DMS79 treated with DMSO at 0.1 percent for 48 hours (cell line): ENCODE results near the gene WDR11.

Experiments
- DNase-seq: peaks from one replicate; lab custom pipeline; 2025; lab: John Stamatoyannopoulos, UW

WDR11 gene, protein sequence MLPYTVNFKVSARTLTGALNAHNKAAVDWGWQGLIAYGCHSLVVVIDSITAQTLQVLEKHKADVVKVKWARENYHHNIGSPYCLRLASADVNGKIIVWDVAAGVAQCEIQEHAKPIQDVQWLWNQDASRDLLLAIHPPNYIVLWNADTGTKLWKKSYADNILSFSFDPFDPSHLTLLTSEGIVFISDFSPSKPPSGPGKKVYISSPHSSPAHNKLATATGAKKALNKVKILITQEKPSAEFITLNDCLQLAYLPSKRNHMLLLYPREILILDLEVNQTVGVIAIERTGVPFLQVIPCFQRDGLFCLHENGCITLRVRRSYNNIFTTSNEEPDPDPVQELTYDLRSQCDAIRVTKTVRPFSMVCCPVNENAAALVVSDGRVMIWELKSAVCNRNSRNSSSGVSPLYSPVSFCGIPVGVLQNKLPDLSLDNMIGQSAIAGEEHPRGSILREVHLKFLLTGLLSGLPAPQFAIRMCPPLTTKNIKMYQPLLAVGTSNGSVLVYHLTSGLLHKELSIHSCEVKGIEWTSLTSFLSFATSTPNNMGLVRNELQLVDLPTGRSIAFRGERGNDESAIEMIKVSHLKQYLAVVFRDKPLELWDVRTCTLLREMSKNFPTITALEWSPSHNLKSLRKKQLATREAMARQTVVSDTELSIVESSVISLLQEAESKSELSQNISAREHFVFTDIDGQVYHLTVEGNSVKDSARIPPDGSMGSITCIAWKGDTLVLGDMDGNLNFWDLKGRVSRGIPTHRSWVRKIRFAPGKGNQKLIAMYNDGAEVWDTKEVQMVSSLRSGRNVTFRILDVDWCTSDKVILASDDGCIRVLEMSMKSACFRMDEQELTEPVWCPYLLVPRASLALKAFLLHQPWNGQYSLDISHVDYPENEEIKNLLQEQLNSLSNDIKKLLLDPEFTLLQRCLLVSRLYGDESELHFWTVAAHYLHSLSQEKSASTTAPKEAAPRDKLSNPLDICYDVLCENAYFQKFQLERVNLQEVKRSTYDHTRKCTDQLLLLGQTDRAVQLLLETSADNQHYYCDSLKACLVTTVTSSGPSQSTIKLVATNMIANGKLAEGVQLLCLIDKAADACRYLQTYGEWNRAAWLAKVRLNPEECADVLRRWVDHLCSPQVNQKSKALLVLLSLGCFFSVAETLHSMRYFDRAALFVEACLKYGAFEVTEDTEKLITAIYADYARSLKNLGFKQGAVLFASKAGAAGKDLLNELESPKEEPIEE

DNA sequence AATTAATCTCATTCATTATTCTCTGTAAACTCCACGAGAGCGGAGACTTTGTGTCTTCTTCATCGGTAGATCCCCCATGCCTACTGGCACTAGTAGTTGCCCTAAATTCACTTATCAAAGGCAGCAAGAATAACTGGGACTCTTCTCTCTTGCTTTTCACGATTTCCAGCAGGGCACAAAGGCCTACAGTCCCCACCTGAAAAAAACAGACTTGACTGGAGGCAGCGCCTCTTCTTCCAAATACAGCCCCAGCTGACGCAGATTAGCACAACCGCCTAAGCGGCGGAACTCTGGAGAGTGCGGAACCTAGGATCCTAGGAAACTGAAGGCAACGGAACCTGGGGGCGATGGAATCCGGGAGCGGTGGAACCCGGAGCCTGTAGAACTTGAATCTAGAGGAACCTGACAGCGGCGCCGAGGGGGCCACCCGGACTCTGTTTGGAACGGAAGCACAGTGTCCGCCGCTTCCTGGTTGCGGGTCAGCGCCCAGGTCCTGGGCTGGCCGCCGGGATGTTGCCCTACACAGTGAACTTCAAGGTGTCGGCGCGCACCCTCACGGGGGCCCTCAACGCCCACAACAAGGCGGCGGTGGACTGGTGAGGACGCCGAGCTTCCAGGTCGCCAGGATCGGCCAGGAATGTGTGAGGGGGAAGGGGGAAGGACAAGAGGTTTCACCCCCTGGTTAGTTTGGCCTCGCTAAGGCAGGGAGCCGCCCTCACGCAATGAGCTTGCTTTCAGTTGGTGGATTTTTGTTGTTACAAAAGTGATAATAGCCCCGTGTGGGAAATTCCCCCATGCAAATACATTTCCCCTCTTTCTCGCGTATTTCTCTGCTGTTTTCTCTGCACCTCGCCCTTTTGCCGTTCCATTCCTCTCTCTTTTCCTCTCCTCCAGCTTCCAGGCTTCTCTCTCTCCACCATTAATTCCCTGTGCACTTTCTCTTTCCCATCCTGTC is at the start of gene WDR11:
WDR11 (plus strand) TSS at position 452 of the 955 bp plus-strand sequence; CDS start at position 511, 59 bp downstream.
- peak; percentile 68 for DNase-seq

DNA sequence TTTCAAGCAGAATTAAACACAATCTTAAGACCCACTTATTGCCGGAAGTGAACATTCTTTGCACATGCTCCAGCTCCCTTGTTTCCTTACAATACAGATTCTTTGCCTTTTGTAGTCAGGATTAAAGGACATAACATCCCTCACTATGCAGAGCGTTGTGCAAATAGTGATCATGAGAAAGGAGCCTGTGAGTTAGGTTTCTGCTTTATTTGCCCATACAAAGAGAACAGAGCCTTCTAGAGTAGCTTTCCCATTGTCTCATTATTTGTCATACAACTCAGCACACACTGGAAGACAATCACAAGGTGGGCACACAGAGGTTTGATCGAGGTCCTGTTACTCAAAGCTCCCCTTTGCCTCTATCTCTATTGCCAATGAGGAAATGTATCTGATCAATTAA is 48.2 kb upstream of the WDR11 start:
- no peak for DNase-seq

DNA sequence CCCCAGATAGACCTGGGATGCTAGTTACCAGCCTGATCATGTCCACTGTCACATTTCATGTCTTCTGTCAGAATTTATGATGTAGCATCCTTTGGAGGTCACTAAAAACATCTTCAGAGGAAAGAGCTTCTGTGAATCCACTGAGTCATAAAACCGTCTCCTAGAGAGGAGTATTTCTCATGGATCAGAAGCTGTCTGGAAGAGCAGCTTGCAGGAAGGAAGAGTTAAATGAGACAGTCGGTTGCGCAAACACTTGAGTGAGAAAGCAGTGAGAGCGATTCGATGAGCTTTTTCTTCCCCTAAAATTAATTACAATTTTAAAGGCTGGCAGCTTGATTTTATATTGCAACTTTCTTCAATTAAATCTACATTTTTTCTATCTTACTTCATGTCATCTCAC is 47.2 kb upstream of the WDR11 start:
- no peak for DNase-seq

DNA sequence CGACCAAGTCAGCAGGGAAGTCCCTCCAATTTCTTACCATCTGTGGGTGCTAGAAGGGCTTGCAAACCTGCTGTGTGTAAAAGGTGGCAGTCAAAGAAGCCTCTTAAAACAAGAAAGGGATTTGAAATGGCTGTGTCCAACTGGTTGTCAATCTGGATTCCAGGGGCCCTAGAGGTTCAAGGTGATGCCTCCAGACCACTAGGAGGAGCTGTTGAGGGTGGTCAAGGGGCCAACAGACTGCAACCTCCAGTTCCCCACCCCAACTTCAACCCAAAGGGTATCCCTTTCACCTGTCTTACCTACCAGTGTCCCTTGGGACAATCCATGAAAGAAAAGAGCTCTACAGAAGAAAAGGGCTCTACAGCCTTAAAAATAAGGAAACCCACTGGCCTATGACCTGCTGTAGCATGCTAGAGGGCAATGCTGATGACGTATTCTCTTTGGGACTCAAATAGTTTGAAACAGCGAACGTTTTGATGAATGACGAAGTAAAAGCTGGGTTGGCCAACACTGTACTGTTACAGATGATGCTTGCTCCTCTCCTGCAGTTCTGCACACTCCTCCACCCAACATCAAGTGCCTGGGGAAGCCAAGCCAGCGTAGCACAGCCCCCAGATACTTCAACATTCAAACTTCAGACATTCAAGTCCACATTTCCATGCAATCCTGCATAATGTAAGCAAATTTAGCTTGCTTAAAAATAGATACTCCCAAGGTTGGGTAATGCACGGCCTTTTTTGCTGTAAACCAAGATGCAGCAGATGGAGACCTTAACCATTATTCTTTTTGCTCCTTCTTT is 45.9 kb upstream of the WDR11 start:
- no peak for DNase-seq

DNA sequence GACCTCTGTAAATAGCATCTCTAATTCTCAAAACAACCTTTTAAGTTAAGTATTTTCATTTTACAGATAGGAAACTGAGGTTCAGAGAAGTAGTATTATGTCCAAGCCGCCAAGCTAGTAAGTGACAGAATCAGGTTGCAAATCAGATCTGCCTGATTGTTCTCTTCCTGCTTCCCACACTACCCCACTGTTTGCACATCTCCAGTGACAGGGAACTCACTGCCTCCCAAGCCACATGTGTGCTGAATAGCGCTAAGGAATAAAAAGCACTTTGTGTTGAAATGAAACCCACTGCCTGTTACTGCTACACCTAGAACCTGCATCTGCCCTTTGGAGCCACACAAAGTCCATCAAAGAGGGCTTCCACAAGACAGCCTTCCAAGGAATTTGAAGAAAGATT is 45.1 kb upstream of the WDR11 start:
- no peak for DNase-seq

DNA sequence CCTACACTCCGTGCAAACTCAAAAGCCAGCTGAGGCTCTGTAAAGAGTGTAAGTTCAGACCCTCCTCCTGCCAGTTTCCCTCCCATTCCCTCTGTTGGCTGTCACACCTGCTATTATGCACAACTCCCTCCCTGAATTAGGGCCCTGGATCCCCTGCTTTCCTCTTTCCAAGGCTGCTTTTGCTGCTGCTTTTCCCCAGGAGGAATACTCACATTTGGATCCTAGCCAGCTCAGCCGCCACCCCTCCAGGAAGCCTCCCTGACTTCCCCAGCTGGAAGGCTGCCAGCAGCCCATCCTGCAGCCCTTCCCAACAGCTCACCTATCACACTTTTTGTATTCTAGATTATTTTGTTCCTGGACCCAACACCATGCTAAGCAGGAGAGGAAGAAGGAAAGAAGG is 40.9 kb upstream of the WDR11 start:
- DNase-seq: no peak

DNA sequence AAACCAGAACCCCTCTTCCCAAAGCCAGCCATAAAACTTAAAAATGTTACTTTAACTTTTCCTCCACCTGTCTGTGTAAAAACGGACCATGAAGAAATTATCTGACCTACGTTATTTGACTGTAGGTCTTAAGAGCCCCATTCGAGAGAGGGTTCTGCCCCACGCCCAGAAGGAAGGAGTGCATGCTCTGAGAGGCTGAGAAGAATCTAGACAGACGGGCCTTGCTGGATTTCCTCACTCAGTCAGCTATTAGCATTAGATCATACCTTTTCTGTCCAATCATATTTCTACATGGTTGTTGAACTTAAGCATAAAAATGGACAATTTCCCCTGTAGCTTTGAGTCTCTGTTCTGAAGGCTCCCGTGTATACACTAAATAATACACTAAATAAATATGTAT is 38.1 kb upstream of the WDR11 start:
- DNase-seq: no peak

DNA sequence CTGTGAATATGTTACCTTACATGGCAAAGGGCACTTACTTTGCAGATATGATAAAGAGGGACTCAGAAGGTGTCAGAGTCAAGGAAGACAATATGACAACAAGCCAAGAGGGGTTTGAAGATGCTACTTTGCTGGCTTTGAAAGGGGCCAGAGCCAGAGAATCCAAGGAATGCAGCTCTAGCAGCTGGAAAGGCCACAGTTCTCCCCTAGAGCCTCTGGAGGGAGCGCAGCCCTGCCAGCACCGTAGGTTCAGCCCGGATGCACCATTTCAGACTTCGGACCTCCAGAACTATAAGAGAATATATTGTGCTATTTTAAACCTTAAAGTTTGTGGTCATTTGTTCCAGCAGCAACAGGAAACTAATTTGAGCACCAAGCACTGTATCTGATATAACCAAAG is 32.9 kb upstream of the WDR11 start:
- DNase-seq: no peak

DNA sequence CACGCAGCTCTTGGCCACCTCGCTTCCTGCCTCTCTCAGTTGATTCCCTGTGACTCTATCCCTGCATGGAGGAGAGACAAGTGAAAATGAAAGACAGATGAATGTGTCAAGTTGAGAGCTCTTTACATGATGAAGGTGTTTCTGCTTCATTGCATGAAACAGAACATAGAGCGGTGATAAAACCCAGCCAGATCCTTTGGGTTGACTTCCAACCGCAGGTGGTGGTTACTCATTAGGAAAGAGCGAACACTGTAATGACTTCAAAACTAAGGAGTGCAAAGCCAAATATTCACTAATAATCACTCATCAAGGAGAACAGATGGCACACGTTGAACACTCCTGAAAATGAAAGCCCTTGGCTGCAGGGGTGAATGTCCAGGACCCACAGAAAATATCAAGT is 31.8 kb upstream of the WDR11 start:
- DNase-seq: peak; percentile 86

DNA sequence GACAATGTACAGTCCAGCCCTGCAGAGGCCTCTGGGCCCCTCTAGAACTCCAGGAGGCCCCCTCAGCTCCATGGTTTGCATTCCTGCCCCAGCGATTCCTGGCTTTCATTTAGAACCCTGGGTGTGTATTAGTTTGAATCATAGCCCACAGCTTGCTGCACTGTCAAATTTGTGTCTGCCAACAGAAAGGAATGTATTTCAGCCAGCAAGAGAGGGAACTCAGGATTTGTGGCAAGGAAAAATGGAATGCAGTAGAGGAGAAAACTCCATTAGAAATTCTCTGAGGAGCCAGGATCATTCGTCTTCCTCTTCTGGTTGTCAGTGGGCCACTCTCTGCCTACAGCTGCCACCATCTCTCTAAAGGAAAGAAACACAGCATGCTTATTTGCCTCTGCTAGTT is 27.9 kb upstream of the WDR11 start:
- DNase-seq: no peak

DNA sequence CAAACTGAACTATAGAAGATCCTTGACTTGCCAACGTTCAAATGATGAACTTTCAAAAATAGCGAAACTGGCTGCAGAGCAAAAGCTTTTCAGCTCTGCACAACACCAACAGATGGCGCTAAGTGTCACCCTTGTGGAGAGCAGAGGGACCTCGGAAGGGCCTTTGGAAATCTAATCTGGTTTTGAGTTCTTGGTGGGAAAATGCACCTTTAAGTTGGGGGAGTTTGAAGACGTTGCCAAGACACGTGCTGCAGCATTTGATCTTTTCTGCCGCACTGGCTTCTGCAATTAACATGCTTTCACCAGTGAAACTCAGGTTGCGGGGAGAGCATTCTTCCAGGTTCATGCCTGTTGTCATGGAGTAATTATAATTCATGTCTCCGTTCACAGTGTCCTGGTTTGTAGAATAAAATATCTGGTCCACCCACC is 26.3 kb upstream of the WDR11 start:
- no peak for DNase-seq

DNA sequence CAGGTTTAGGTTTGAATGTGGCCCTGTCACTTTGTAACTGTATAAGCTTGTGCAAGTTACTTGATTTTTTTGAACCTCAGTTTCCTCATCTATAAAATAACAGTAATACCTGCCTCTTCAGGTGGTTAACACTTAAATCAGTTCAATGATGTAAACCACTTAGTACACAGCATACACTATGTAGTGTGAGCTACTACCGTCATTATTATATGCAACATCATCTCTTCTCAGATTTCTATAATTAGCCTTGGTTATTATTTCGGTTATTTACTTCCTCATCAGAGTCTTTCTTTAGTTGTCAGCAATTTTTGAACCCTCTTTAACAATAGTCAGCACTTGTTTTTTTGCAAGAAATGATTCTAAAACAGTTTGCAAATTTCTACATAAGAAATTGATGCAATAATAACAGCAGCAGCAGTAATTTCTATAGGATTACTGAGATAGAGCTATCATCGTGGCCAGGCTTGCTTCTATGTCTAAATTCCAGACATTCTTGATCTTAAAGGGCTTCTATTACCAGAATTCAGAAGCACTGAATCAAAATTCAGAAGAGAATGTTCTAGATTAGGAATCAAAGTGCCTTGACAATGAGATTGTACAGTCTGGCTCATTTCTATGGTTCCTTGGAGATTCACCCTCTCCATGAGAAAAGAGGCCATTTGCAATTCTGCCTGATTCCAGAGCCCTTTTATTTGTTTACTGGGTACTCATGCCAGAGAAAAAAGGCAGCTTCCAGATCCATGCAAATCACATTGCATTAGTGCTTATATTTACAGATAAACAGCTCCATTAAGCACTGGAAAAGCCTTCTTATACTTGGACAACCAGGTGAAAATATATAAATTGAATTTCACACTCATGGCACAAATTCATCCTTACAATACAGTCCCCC is 25.0 kb upstream of the WDR11 start:
- no peak for DNase-seq

DNA sequence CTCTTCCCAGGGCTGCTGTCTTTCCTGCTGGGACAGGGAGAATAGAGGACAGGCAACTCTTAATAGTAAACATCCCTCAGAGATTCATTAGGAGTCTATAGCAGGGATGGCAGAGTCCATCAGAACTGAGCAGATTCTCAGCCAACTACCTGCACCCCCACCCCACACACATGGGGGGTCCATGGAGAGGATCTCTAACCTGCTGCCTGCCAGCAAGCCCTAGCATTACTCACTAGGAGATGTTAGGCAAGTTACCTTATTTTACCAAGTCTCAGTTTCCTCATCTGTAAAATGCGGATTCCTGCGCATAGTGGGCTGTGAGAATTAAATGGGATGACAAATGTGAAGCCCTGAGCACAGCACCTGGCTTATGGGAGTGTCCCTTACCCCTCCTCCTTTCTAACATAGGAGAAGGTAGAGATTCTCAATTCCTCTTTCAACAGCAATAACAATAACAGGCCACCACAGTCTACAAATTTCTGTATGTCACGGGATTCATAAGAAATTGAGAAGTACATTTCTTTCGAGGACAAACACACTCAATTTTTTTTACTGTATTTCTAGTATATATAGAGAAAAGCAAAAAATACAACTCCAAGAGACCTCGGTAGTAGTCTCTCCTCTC is 23.8 kb upstream of the WDR11 start:
- DNase-seq: no peak

DNA sequence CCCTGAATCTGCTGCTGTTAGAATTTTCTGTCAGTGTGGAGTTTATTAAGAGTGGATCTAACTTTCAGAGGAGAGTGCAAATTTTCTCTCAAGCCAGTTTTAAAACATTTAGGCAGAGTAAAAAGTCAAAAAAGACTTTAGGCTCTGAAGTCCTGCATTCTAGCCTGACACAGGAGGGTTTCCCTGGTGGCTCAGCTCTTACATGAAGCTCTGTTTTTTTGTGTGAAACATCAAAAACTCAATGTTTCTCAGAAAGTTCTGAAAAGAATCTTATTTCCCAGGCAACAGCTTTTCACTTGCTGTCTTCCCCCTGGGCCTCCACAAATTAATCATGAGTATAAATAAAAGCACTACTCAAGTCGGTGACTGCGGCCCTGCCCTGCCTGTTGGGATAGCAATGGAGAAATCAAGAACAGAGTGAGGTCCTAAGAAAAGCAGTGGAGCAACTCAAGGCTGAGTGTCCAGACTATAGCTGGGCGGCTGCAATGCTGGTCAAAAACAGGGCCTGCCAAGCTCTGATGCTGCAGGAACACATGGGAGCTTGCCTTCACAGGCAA is 22.3 kb upstream of the WDR11 start:
- DNase-seq: no peak

DNA sequence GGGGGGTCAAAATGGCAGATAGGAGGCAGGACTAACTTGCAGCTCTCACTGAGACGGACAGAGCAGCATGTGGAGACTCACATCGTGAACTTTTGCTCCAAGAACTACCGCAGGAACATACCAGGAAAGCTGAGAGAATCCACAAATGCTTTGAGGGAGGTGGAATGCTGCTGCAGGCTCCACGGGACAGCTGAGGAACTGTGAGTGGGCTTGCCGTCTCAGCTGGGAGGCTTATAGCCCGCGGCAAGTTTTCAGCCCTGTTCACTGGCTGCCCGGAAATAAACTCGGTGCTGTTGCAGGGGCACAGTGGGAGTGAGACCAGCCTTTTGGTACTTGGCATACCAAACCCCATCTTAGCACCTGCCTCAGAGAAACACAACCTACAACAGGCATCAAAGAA is 19.1 kb upstream of the WDR11 start:
- DNase-seq: no peak

DNA sequence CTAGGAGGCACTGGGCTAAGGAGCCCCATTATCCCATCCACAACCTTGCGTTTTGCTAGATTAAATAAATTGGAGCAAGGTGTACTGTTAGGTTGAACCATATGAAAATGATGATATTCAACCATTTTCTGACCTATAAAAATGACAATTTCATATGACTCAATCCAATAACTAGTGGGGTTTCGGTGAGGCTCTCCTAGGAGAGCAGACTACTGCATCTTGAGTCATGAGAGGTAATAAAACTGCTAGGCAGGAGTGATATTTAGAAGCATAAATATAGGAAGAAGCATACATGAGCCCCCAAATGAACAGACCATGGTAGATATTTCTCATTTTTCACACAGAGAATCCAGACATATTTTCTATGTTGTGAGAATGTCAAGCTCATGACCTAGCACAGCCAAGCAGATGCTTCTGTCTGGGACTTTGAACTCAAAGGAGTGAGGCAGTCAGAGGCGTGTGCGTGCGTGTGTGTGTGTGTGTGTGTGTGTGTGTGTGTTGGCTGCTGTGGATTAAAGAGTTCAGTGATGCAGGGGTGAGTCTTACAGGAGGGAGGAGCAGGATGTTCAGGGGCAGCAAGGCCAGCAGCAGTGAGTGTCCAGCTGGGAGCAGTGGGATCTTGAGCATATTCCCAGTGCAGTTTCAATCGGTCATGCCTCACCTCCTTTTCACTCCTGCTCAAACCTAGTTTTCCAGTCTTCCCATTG is 17.8 kb upstream of the WDR11 start:
- no peak for DNase-seq

DNA sequence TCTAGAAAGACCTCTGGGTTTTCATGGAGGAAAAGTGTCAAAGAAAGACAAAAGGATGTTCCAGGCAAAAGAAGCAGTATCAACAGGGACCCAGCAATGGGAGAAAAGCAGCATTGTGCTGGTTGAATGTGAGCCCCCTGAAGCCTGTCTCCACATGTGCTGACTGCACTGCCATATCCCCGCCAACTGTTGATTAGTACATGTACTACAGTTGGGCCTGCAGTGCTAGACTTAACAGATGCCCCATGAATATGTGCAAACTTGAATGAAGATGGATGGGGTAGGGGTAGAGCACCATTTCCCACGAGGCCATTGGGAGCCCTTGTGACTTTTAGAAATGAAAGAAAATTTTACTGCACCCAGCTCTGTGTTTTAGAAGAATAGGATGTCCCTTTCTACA is 15.6 kb upstream of the WDR11 start:
- no peak for DNase-seq

DNA sequence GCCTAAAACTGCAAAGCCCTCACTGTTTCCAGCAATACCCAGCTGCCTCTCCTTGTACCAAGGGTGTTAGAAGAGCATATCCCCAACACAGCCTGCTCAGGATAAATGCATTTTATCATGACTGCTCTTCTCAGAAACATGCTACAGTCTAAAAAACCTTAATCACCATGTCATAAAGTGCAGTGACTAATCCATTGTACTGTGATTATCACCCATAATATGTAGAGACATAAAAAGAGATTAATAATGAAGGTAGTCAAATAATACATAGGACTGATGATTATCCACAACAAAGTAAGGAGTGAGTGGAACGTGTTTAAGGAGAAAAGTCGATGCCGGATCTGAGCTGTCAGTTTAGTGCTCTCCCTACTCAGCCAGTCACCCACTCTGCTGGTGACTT is 12.2 kb upstream of the WDR11 start:
- DNase-seq: no peak
